ENCODE data around the gene CKB. TPM values are rescaled to one million over a fixed set of nuclear protein-coding genes. Genes with fewer than 3 reads are reported as not detected.

Gene CKB
- total RNA-seq (2014; rRNA removed; shearing (Covaris generic)) (0.57 and 0.82 TPM in 2 replicates), total RNA-seq (2022) (3.0 and 3.2 TPM in 2 replicates), Bru-seq, nascent RNA (not detected), BruChase-seq, experiment 1, labeled RNA remaining after a 6-hour chase (percentile 15 among the genes with signal in this experiment), BruChase-seq, experiment 2, labeled RNA remaining after a 2-hour chase (percentile 15 among the genes with signal in this experiment)
- long read RNA-seq, partial matches to known transcripts: 0 of 1 reads
- long read RNA-seq, other reads (novel, unspliced or antisense): 1 of 1 reads

GRCh38 chr14:103522649-103523574 is at the start of gene CKB:
CKB (minus strand) TSS chr14:103522830; CDS start chr14:103522493, 337 bp downstream.
- no peaks in the 10 kb centered on the region for H3K9me3 ChIP-seq (ENCODE audit: low read length)
- H3K27ac ChIP-seq (ENCODE audit: low read depth, low read length, poor library complexity, severe bottlenecking): no peak within 1 kb of the TSS
- H3K79me2 ChIP-seq (ENCODE audit: insufficient read depth, low read depth, low read length): no peaks in the 10 kb centered on the region
- POLR2A ChIA-PET: no interaction called here
- no TSS peak for BruUV-seq (replicated peaks)
- no peaks in the 10 kb centered on the region; the same call in 1 of the 2 replicates for H4K20me1 ChIP-seq (ENCODE audit: insufficient read depth, low read length)
- peaks cover 26% of the 10 kb centered on the region for H3K4me1 ChIP-seq (ENCODE audit: insufficient read depth, low read length, poor library complexity, severe bottlenecking)
- intact Hi-C loops (cut with micrococcal nuclease; ENCODE audit: unreplicated experiment): no loop called here
- peak within 1 kb of the TSS; percentile 52 for H3K4me3 ChIP-seq (ENCODE audit: low read depth, low read length, poor library complexity, severe bottlenecking)
- DNase-seq (ENCODE audit: low spot score): no peak
- no peaks in the 10 kb centered on the region for H3K9me2 ChIP-seq (ENCODE audit: insufficient read depth, low read length)
- H3K36me3 ChIP-seq (ENCODE audit: insufficient read depth, low read length): no peaks in the 10 kb centered on the region
- CTCF ChIA-PET (ENCODE audit: unreplicated experiment): no interaction called here
- H2AFZ ChIP-seq (ENCODE audit: low read length): no peak within 1 kb of the TSS
- H3K4me2 ChIP-seq (ENCODE audit: low read length): peak within 1 kb of the TSS; percentile 62
- TF ChIP-seq CTCF (conservative IDR thresholded peaks at IDR 0.05; ENCODE audit: low read length): no peak
- TF ChIP-seq EZH2phosphoT487 (IDR thresholded peaks at IDR 0.05; ENCODE audit: borderline replicate concordance, low read depth, low read length): no peak

- H3K9me3 ChIP-seq (ENCODE audit: low read length): no peaks in the 10 kb centered on the region
- CTCF ChIA-PET (ENCODE audit: unreplicated experiment): no interaction called here
- no peak overlapping the region for H3K4me2 ChIP-seq (ENCODE audit: low read length)
- H3K9me2 ChIP-seq (ENCODE audit: insufficient read depth, low read length): no peaks in the 10 kb centered on the region
- no peak for TF ChIP-seq EZH2phosphoT487 (IDR thresholded peaks at IDR 0.05; ENCODE audit: borderline replicate concordance, low read depth, low read length)
- no peak for TF ChIP-seq CTCF (conservative IDR thresholded peaks at IDR 0.05; ENCODE audit: low read length)
- no peak for DNase-seq (ENCODE audit: low spot score)
- H3K4me3 ChIP-seq (ENCODE audit: low read depth, low read length, poor library complexity, severe bottlenecking): no peak overlapping the region
- intact Hi-C loops (cut with micrococcal nuclease; ENCODE audit: unreplicated experiment): loop anchor here (10.0 kb wide), 1 partner anchor 345 kb away; no protein-coding TSS in a partner anchor
- peaks cover 17% of the 10 kb centered on the region for H3K4me1 ChIP-seq (ENCODE audit: insufficient read depth, low read length, poor library complexity, severe bottlenecking)
- no peak overlapping the region for H3K27ac ChIP-seq (ENCODE audit: low read depth, low read length, poor library complexity, severe bottlenecking)
- BruUV-seq (replicated peaks): no TSS peak
- H2AFZ ChIP-seq (ENCODE audit: low read length): no peak overlapping the region
- no peaks in the 10 kb centered on the region for H4K20me1 ChIP-seq (ENCODE audit: insufficient read depth, low read length)
- POLR2A ChIA-PET: interaction anchor here (0.6 to 0.7 kb wide), 3 partner anchors 101 to 675 kb away, joined by 3 to 4 read pairs (median 3); partner anchors contain the start of gene ZFYVE21
- peaks cover 34% of the 10 kb centered on the region for H3K36me3 ChIP-seq (ENCODE audit: insufficient read depth, low read length)
- H3K79me2 ChIP-seq (ENCODE audit: insufficient read depth, low read depth, low read length): peaks cover 36% of the 10 kb centered on the region
These were observed 46.8 kb upstream of the CKB start for GRCh38 chr14:103569408-103569807.

Measured in OCI-LY7 (cell line).